HG02970 (cell line): ENCODE data around the gene ITPR3.

Experiments used
- ATAC-seq: cut with Tn5 transposase; IDR thresholded peaks from one replicate; pipeline ENCODE4 v1.9.1; 2021; ENCODE audit warnings: mild to moderate bottlenecking, moderate library complexity, moderate number of reproducible peaks; ENCODE audit not compliant: unreplicated experiment, low FRiP score

The ITPR3 gene

DNA sequence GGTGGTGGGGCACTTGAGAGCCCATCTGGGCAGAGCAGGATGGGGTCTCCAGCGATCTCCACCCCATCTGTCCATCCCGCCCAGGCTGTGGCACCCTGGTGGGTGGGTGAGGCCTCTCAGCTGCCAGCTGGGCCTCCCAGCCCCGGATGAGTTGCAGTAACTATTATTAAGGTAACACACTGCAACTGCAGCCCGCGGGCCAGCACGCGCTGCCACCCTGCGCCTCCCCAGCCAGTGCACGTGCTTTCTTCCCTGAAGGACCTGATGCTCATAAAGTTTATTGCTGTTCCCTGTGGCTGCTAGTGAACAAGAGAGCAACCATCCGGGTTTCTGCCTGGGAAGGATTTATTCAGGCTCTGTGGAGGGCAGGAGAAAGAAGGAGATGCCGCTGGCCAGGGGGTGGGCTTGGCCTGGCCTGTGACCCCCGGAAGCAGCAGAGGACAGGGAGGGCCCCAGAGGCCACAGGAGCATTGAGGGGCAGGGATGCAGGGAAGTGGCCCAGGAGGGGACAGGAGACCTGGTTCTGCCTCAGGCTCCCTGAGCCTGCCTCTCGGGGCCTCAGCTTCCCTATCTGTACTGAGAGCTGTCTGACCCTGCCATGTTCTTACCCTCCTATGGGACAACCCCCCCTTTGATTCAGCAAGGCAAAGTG, 123.9 kb downstream of the ITPR3 start:
- ATAC-seq, result no peak

GRCh38 chr6:33745548-33745947, 124.4 kb downstream of the ITPR3 start:
- ATAC-seq, result no peak
